Stomach (tissue), 9 donors: ENCODE data around the gene HSFX4. TPM values are rescaled to one million over a fixed set of nuclear protein-coding genes. Genes with fewer than 3 reads are reported as not detected.
A peak's percentile ranks its signal among the peaks of the same experiment; 100 is the strongest.

Experiments
- DNase-seq, 2 donors: peaks; one replicate each; pipeline versions ENCODE4 v3.0.0 to v3.0.0-alpha.2; 2013 to 2019
- H3K27ac ChIP-seq, 5 donors: fragments of 200-600 bp in 4 of 5; sonication (generic) in 4 of 5; one replicate each; pipeline ENCODE4 v1.5.1; 2013 to 2019; ENCODE audit warnings: mild to moderate bottlenecking in 1 of 5, moderate library complexity in 1 of 5
- H3K27me3 ChIP-seq, 3 donors: fragments of 200-600 bp; sonication (generic); one replicate each; pipeline ENCODE4 v1.5.1; 2017 to 2019; ENCODE audit warnings: mixed run types in 1 of 3
- H3K36me3 ChIP-seq, 4 donors: fragments of 200-600 bp; sonication (generic); 1 replicate in 3 of 4; 2 replicates in 1 of 4; pipeline ENCODE4 v1.5.1; 2016 to 2019
- H3K4me1 ChIP-seq, 4 donors: fragments of 200-600 bp; sonication (generic); one replicate each; pipeline ENCODE4 v1.5.1; 2016 to 2019
- H3K4me3 ChIP-seq, 4 donors: fragments of 200-600 bp; sonication (generic) in 3 of 4; one replicate each; pipeline ENCODE4 v1.5.1; 2016 to 2019; ENCODE audit warnings: mild to moderate bottlenecking in 1 of 4
- H3K9me3 ChIP-seq, 4 donors: fragments of 200-600 bp; sonication (generic); one replicate each; pipeline ENCODE4 v1.5.1; 2016 to 2019
- EP300 ChIP-seq: sonication (generic); formaldehyde crosslinking; IDR thresholded peaks from one replicate; pipeline ENCODE4 v1.6.1; 2017; ENCODE audit warnings: antibody characterized with exemption
- POLR2A ChIP-seq, 4 donors: fragments of 450-650 bp; IDR thresholded peaks; one replicate each; pipeline ENCODE4 v1.6.1; 2016; ENCODE audit warnings: antibody characterized with exemption in 4 of 4, control low read depth in 2 of 4, mild to moderate bottlenecking in 1 of 4, moderate library complexity in 1 of 4
- POLR2AphosphoS5 ChIP-seq, 3 donors: sonication (generic); formaldehyde crosslinking; IDR thresholded peaks; one replicate each; pipeline ENCODE4 v1.6.1; 2016; ENCODE audit warnings: antibody characterized with exemption in 3 of 3
- WGBS, 5 donors: extraction: QIAGEN DNeasy Blood & Tissue Kit in 3 of 5; methylation state at CpG; one replicate each; pipeline versions ENCODE4 v1.1.5 to v1.1.7; 2013 to 2018; 5-methylcytosine and 5-hydroxymethylcytosine counted together
- intact Hi-C: fragments of 100-400 bp; cut with DNase I; formaldehyde crosslinking; loops from one replicate; pipeline ENCODE4 v1.15.1; 2023; ENCODE audit warnings: low total_unique reads
- polyA plus RNA-seq, 3 donors: library from polyadenylated mRNA; stranded (reverse); fragments of 200-250 nt; gene quantifications; one replicate each; pipeline ENCODE4 v1.2.3, GENCODE V29; 2013
- total RNA-seq, 5 donors: library from RNA; depleted of rRNA; stranded (reverse); fragments of >200 nt; gene quantifications; one replicate each; pipeline versions ENCODE4 v1.1.0 to v1.2.3, GENCODE V29; 2014 to 2016
- TF ChIP-seq, protein P1 (sequence below), 7 experiments: fragments of 450-650 bp in 4 of 7; fragments of 200-600 bp in 3 of 7; sonication (generic) in 3 of 7; IDR thresholded peaks; one replicate each; pipeline ENCODE4 v1.5.1; 2016 to 2019; ENCODE audit warnings: antibody characterized with exemption in 7 of 7, control low read depth in 2 of 7, mild to moderate bottlenecking in 1 of 7
- donor health status: healthy with polysubstance abuse.
- donor health status: Bipolar disorder and iron deficiency.
- donor health status: healthy.

Gene HSFX4
- total and polyA plus RNA-seq, 8 donors, result not detected

DNA sequence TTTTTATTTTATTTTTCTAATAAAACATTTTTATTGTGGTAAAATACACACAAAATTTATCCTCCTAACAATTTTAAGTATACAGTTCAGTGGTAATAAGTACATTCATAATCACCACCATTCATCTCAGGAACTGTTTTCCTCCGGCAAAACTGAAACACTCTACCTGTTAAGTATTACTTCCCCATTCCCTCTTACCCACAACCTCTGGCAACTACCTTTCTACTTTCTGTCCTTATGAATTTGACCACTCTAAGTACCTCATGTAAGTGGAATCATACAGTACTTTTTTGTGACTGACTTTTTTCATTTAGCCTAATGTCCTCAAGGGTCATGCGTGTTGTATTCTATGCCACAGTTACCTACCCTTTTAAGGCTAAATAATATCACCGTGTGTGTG is 21.1 kb upstream of the HSFX4 start:
- Histone ChIP-seq H3K27me3 (no peaks in the 10 kb centered on the region), H3K27ac (no peak overlapping the region), H3K4me3 (no peak overlapping the region), H3K9me3 (no peaks in the 10 kb centered on the region), H3K36me3 (no peaks in the 10 kb centered on the region), H3K4me1 (no peaks in the 10 kb centered on the region)
- TF ChIP-seq POLR2AphosphoS5 (IDR thresholded peaks at IDR 0.05), result no peak
- no peak for TF ChIP-seq POLR2A (IDR thresholded peaks at IDR 0.05)
- intact Hi-C loops, result no loop called here
- no peak for DNase-seq
- WGBS, 5 donors, result 86 to 96% (median 87%) methylated on average over 3 of the region's 3 CpGs

DNA sequence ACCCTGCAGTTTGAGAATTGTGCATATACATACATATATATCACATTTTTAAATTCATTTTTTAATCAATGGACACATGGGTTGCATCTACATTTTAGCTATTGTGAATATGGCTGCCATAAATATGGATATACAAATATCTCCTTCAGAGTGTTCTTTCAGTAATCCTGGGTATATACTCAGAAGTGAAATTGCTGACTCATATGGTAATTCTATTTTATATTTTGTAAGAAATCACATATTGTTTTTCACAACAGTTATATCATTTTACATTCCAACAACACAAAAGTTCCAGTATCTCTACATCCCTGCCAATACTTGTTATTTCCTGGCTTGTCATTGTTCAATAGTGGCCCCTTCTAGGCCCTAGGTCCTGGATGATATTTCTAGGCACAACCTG is 20.6 kb upstream of the HSFX4 start:
- no peaks in the 10 kb centered on the region for H3K9me3 ChIP-seq
- H3K4me1 ChIP-seq, result no peaks in the 10 kb centered on the region
- H3K27ac ChIP-seq, result no peak overlapping the region
- DNase-seq, result no peak
- H3K36me3 ChIP-seq, result no peaks in the 10 kb centered on the region
- no peaks in the 10 kb centered on the region for H3K27me3 ChIP-seq
- intact Hi-C loops, result no loop called here
- no peak overlapping the region for H3K4me3 ChIP-seq
- TF ChIP-seq EP300 (no peak), POLR2AphosphoS5 (IDR thresholded peaks at IDR 0.05) (no peak)
- TF ChIP-seq, protein P1, sequence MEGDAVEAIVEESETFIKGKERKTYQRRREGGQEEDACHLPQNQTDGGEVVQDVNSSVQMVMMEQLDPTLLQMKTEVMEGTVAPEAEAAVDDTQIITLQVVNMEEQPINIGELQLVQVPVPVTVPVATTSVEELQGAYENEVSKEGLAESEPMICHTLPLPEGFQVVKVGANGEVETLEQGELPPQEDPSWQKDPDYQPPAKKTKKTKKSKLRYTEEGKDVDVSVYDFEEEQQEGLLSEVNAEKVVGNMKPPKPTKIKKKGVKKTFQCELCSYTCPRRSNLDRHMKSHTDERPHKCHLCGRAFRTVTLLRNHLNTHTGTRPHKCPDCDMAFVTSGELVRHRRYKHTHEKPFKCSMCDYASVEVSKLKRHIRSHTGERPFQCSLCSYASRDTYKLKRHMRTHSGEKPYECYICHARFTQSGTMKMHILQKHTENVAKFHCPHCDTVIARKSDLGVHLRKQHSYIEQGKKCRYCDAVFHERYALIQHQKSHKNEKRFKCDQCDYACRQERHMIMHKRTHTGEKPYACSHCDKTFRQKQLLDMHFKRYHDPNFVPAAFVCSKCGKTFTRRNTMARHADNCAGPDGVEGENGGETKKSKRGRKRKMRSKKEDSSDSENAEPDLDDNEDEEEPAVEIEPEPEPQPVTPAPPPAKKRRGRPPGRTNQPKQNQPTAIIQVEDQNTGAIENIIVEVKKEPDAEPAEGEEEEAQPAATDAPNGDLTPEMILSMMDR (IDR thresholded peaks at IDR 0.05), result no peak

GRCh38 chrX:149909324-149910177 is 19.8 kb upstream of the HSFX4 start:
- Histone ChIP-seq H3K4me3 (no peak overlapping the region), H3K27ac (no peak overlapping the region), H3K4me1 (no peaks in the 10 kb centered on the region), H3K36me3 (no peaks in the 10 kb centered on the region), H3K27me3 (no peaks in the 10 kb centered on the region), H3K9me3 (no peaks in the 10 kb centered on the region)
- TF ChIP-seq POLR2AphosphoS5 (IDR thresholded peaks at IDR 0.05), result no peak
- TF ChIP-seq POLR2A (IDR thresholded peaks at IDR 0.05), result no peak
- TF ChIP-seq, protein P1 (IDR thresholded peaks at IDR 0.05), result no peak
- no peak for TF ChIP-seq EP300
- WGBS, 5 donors, result 80 to 100% (median 94%) methylated on average over 1 to 4 of the region's 4 CpGs
- peak in 1 of 2 donors; percentile 10 for DNase-seq
- intact Hi-C loops, result no loop called here

GRCh38 chrX:149910178-149910695 is 19.1 kb upstream of the HSFX4 start:
- Histone ChIP-seq H3K4me3 (no peak overlapping the region), H3K9me3 (no peaks in the 10 kb centered on the region), H3K27me3 (no peaks in the 10 kb centered on the region), H3K4me1 (no peaks in the 10 kb centered on the region), H3K27ac (no peak overlapping the region), H3K36me3 (no peaks in the 10 kb centered on the region)
- intact Hi-C loops, result no loop called here
- DNase-seq, result no peak
- WGBS, 5 donors, result 89 to 98% (median 94%) methylated on average over 9 of the region's 9 CpGs
- TF ChIP-seq, protein P1 (IDR thresholded peaks at IDR 0.05), result no peak
- TF ChIP-seq POLR2A (IDR thresholded peaks at IDR 0.05) (no peak), EP300 (no peak), POLR2AphosphoS5 (IDR thresholded peaks at IDR 0.05) (no peak)
